ENCODE results near the gene AFAP1L2. TPM values are rescaled to one million over a fixed set of nuclear protein-coding genes. Genes with fewer than 3 reads are reported as not detected.
"Not testable (repeated sequence)": the region's sequence is repeated elsewhere in the genome, so short reads cannot be mapped to it uniquely, and the experiment has no call there.

Gene AFAP1L2
- total RNA-seq, 2 experiments from 2014 or later, result 3.8 to 5.0 TPM

- peak; percentile 48 for ATAC-seq (ENCODE audit: low read depth)
- H3K27me3 Mint-ChIP-seq, result no peaks in the 10 kb centered on the region
- H3K9me3 Mint-ChIP-seq, result no peaks in the 10 kb centered on the region
- POLR2A ChIA-PET, result no interaction called here
- H3K36me3 Mint-ChIP-seq, result no peaks in the 10 kb centered on the region
- no peak overlapping the region for H3K27ac Mint-ChIP-seq
- H3K4me3 Mint-ChIP-seq, result no peak overlapping the region
- DNase-seq, result no peak
- peaks cover 30% of the 10 kb centered on the region for H3K4me1 Mint-ChIP-seq
Measured at GRCh38 chr10:114337510-114338462, 66.5 kb downstream of the AFAP1L2 start.

GRCh38 chr10:114336823-114337509, 67.3 kb downstream of the AFAP1L2 start:
- ATAC-seq (ENCODE audit: low read depth), result no peak
- Mint-ChIP-seq H3K27me3 (no peaks in the 10 kb centered on the region), H3K36me3 (no peaks in the 10 kb centered on the region), H3K9me3 (no peaks in the 10 kb centered on the region), H3K27ac (no peak overlapping the region), H3K4me3 (no peak overlapping the region), H3K4me1 (peaks cover 30% of the 10 kb centered on the region)
- POLR2A ChIA-PET, result no interaction called here
- no peak for DNase-seq

GRCh38 chr10:114335614-114336013, 68.7 kb downstream of the AFAP1L2 start:
- POLR2A ChIA-PET, result no interaction called here
- no peaks in the 10 kb centered on the region for H3K9me3 Mint-ChIP-seq
- no peak for DNase-seq
- peaks cover 30% of the 10 kb centered on the region for H3K4me1 Mint-ChIP-seq
- no peaks in the 10 kb centered on the region for H3K36me3 Mint-ChIP-seq
- H3K4me3 Mint-ChIP-seq, result no peak overlapping the region
- no peaks in the 10 kb centered on the region for H3K27me3 Mint-ChIP-seq
- ATAC-seq (ENCODE audit: low read depth), result no peak
- H3K27ac Mint-ChIP-seq, result no peak overlapping the region

- no peak for DNase-seq
- Mint-ChIP-seq H3K27me3 (no peaks in the 10 kb centered on the region), H3K4me3 (peak overlapping the region; percentile 41), H3K9me3 (no peaks in the 10 kb centered on the region), H3K4me1 (peaks cover 31% of the 10 kb centered on the region), H3K36me3 (no peaks in the 10 kb centered on the region), H3K27ac (no peak overlapping the region)
- POLR2A ChIA-PET, result no interaction called here
- peak; percentile 33 for ATAC-seq (ENCODE audit: low read depth)
Measured at GRCh38 chr10:114334301-114334700, 70.0 kb downstream of the AFAP1L2 start.

- H3K27me3 Mint-ChIP-seq; ATAC-seq (ENCODE audit: low read depth); H3K4me3 Mint-ChIP-seq; H3K9me3 Mint-ChIP-seq; H3K27ac Mint-ChIP-seq; POLR2A ChIA-PET; DNase-seq; H3K36me3 Mint-ChIP-seq: not testable (repeated sequence)
- H3K4me1 Mint-ChIP-seq, result peaks cover 31% of the 10 kb centered on the region
Measured at GRCh38 chr10:114333441-114333840, 70.9 kb downstream of the AFAP1L2 start.

- peaks cover 28% of the 10 kb centered on the region for H3K4me1 Mint-ChIP-seq
- no peak overlapping the region for H3K4me3 Mint-ChIP-seq
- H3K27ac Mint-ChIP-seq, result no peak overlapping the region
- ATAC-seq (ENCODE audit: low read depth), result no peak
- DNase-seq, result no peak
- no peaks in the 10 kb centered on the region for H3K27me3 Mint-ChIP-seq
- POLR2A ChIA-PET, result no interaction called here
- no peaks in the 10 kb centered on the region for H3K9me3 Mint-ChIP-seq
- H3K36me3 Mint-ChIP-seq, result no peaks in the 10 kb centered on the region
Measured at GRCh38 chr10:114332301-114333192, 71.8 kb downstream of the AFAP1L2 start.

- POLR2A ChIA-PET, result no interaction called here
- no peaks in the 10 kb centered on the region for H3K36me3 Mint-ChIP-seq
- DNase-seq, result no peak
- H3K4me3 Mint-ChIP-seq, result no peak overlapping the region
- no peak overlapping the region for H3K27ac Mint-ChIP-seq
- peaks cover 16% of the 10 kb centered on the region for H3K4me1 Mint-ChIP-seq
- ATAC-seq (ENCODE audit: low read depth), result no peak
- no peaks in the 10 kb centered on the region for H3K9me3 Mint-ChIP-seq
- no peaks in the 10 kb centered on the region for H3K27me3 Mint-ChIP-seq
Measured at GRCh38 chr10:114329634-114330365, 74.5 kb downstream of the AFAP1L2 start.

GRCh38 chr10:114328874-114329273, 75.4 kb downstream of the AFAP1L2 start:
- no peak for ATAC-seq (ENCODE audit: low read depth)
- no peak overlapping the region for H3K4me3 Mint-ChIP-seq
- H3K36me3 Mint-ChIP-seq, result no peaks in the 10 kb centered on the region
- peaks cover 8% of the 10 kb centered on the region for H3K4me1 Mint-ChIP-seq
- no peak overlapping the region for H3K27ac Mint-ChIP-seq
- POLR2A ChIA-PET, result no interaction called here
- H3K9me3 Mint-ChIP-seq, result no peaks in the 10 kb centered on the region
- no peaks in the 10 kb centered on the region for H3K27me3 Mint-ChIP-seq
- DNase-seq, result no peak

GRCh38 chr10:114328441-114328812, 75.9 kb downstream of the AFAP1L2 start:
- Mint-ChIP-seq H3K27me3 (no peaks in the 10 kb centered on the region), H3K36me3 (no peaks in the 10 kb centered on the region), H3K4me1 (peaks cover 6% of the 10 kb centered on the region), H3K27ac (no peak overlapping the region), H3K4me3 (no peak overlapping the region), H3K9me3 (no peaks in the 10 kb centered on the region)
- DNase-seq (no peak), ATAC-seq (ENCODE audit: low read depth) (no peak)
- POLR2A ChIA-PET, result no interaction called here

- H3K4me3 Mint-ChIP-seq, result no peak overlapping the region
- H3K4me1 Mint-ChIP-seq, result peaks cover 1% of the 10 kb centered on the region
- POLR2A ChIA-PET, result no interaction called here
- H3K9me3 Mint-ChIP-seq, result no peaks in the 10 kb centered on the region
- no peak overlapping the region for H3K27ac Mint-ChIP-seq
- H3K36me3 Mint-ChIP-seq, result no peaks in the 10 kb centered on the region
- DNase-seq (no peak), ATAC-seq (ENCODE audit: low read depth) (no peak)
- H3K27me3 Mint-ChIP-seq, result no peaks in the 10 kb centered on the region
Measured at GRCh38 chr10:114327537-114328440, 76.5 kb downstream of the AFAP1L2 start.

- Mint-ChIP-seq H3K4me3 (no peak overlapping the region), H3K36me3 (no peaks in the 10 kb centered on the region), H3K4me1 (peaks cover 1% of the 10 kb centered on the region), H3K9me3 (no peaks in the 10 kb centered on the region), H3K27ac (no peak overlapping the region), H3K27me3 (no peaks in the 10 kb centered on the region)
- DNase-seq, result no peak
- POLR2A ChIA-PET, result no interaction called here
- no peak for ATAC-seq (ENCODE audit: low read depth)
Measured at GRCh38 chr10:114326795-114327194, 77.5 kb downstream of the AFAP1L2 start.

GRCh38 chr10:114323023-114323422, 81.3 kb downstream of the AFAP1L2 start:
- H3K27me3 Mint-ChIP-seq, result peaks cover 4% of the 10 kb centered on the region
- POLR2A ChIA-PET, result no interaction called here
- no peak overlapping the region for H3K27ac Mint-ChIP-seq
- no peaks in the 10 kb centered on the region for H3K9me3 Mint-ChIP-seq
- H3K4me3 Mint-ChIP-seq, result no peak overlapping the region
- ATAC-seq (ENCODE audit: low read depth) (no peak), DNase-seq (no peak)
- no peaks in the 10 kb centered on the region for H3K36me3 Mint-ChIP-seq
- no peaks in the 10 kb centered on the region for H3K4me1 Mint-ChIP-seq
